Measurements from ENCODE around the gene KIAA1755.

Gene KIAA1755

GRCh38 chr20:38260378-38261053, at the start of gene KIAA1755:
Gene KIAA1755 (minus strand): TSS chr20:38260735. CDS start chr20:38260500, 235 bp downstream.
- DNase-seq (ENCODE audit: low read depth in 2 of 2) = no peak

GRCh38 chr20:38308447-38308846, 47.9 kb upstream of the KIAA1755 start:
- DNase-seq (ENCODE audit: low read depth in 2 of 2) = no peak

- DNase-seq (ENCODE audit: low read depth in 2 of 2) = no peak
These were observed 47.5 kb upstream of the KIAA1755 start for GRCh38 chr20:38308047-38308438.

- no peak for DNase-seq (ENCODE audit: low read depth in 2 of 2)
These were observed 47.0 kb upstream of the KIAA1755 start for GRCh38 chr20:38307371-38308046.

- no peak for DNase-seq (ENCODE audit: low read depth in 2 of 2)
These were observed 45.8 kb upstream of the KIAA1755 start for GRCh38 chr20:38306379-38306778.

GRCh38 chr20:38305541-38305940, 45.0 kb upstream of the KIAA1755 start:
- no peak for DNase-seq (ENCODE audit: low read depth in 2 of 2)

- DNase-seq (ENCODE audit: low read depth in 2 of 2) = no peak
These were observed 44.4 kb upstream of the KIAA1755 start for GRCh38 chr20:38304845-38305447.

- DNase-seq (ENCODE audit: low read depth in 2 of 2) = no peak
These were observed 43.4 kb upstream of the KIAA1755 start, which contains the start of gene BPI for GRCh38 chr20:38303908-38304379. Gene BPI (plus strand): TSS chr20:38304156. CDS start chr20:38304224, 68 bp downstream.

GRCh38 chr20:38302786-38303185, 42.3 kb upstream of the KIAA1755 start:
- no peak for DNase-seq (ENCODE audit: low read depth in 2 of 2)

GRCh38 chr20:38301309-38301708, 40.8 kb upstream of the KIAA1755 start:
- DNase-seq (ENCODE audit: low read depth in 2 of 2) = no peak

GRCh38 chr20:38300438-38300837, 39.9 kb upstream of the KIAA1755 start:
- no peak for DNase-seq (ENCODE audit: low read depth in 2 of 2)

- no peak for DNase-seq (ENCODE audit: low read depth in 2 of 2)
These were observed 39.4 kb upstream of the KIAA1755 start for GRCh38 chr20:38299963-38300362.

GRCh38 chr20:38298768-38299288, 38.3 kb upstream of the KIAA1755 start:
- DNase-seq (ENCODE audit: low read depth in 2 of 2) = no peak

- no peak for DNase-seq (ENCODE audit: low read depth in 2 of 2)
These were observed 37.6 kb upstream of the KIAA1755 start for GRCh38 chr20:38297916-38298674.

GRCh38 chr20:38296433-38296832, 35.9 kb upstream of the KIAA1755 start:
- DNase-seq (ENCODE audit: low read depth in 2 of 2) = no peak

- DNase-seq (ENCODE audit: low read depth in 2 of 2) = no peak
These were observed 35.3 kb upstream of the KIAA1755 start for GRCh38 chr20:38295811-38296210.

- no peak for DNase-seq (ENCODE audit: low read depth in 2 of 2)
These were observed 33.6 kb upstream of the KIAA1755 start for GRCh38 chr20:38294076-38294591.

- DNase-seq (ENCODE audit: low read depth in 2 of 2) = no peak
These were observed 33.0 kb upstream of the KIAA1755 start for GRCh38 chr20:38293491-38294065.

- no peak for DNase-seq (ENCODE audit: low read depth in 2 of 2)
These were observed 31.4 kb upstream of the KIAA1755 start for GRCh38 chr20:38291966-38292365.

GRCh38 chr20:38290829-38291814, 30.6 kb upstream of the KIAA1755 start:
- DNase-seq (ENCODE audit: low read depth in 2 of 2) = no peak

Data from stimulated activated CD8-positive, alpha-beta memory T cell treated with anti-CD3 and anti-CD28 coated beads, Interleukin-7, amount 100 ng/mL, for 1 hour (primary cell).